PC-9 (cell line): ENCODE data around the gene ABLIM2. TPM values are rescaled to one million over a fixed set of nuclear protein-coding genes. Genes with fewer than 3 reads are reported as not detected.

Source experiments
- BruUV-seq: library from RNA; stranded (reverse); fragments of 400-500 nt; replicated peaks from 2 replicates; lab custom pipeline; 2021; lab: Mats Ljungman, UMichigan
- CTCF ChIA-PET: fragments of 300-600 bp; sonication (Branson Sonifier 250); formaldehyde crosslinking; loops from one replicate; lab custom pipeline; 2022; ENCODE audit warnings: antibody characterized with exemption; lab: Charles Lee
- POLR2A ChIA-PET: fragments of 300-600 bp; sonication (Branson Sonifier 250); formaldehyde crosslinking; loops from one replicate; lab custom pipeline; 2022; ENCODE audit warnings: antibody characterized with exemption; ENCODE audit not compliant: unreplicated experiment; lab: Charles Lee
- DNase-seq, 2 experiments: peaks; one replicate each; pipeline versions ENCODE4 v3.0.0 to v3.0.0-alpha.2; 2015 to 2022; ENCODE audit warnings: mixed read lengths in 1 of 2
- H2AFZ ChIP-seq: fragments of 200-600 bp; sonication (generic); 2 replicates; pipeline ENCODE4 v1.8.1; 2017; ENCODE audit warnings: antibody characterized with exemption
- H3F3A ChIP-seq: fragments of 200-600 bp; sonication (generic); 2 replicates; pipeline ENCODE4 v1.8.1; 2017; ENCODE audit warnings: antibody characterized with exemption, mild to moderate bottlenecking, low read depth; ENCODE audit not compliant: insufficient read depth
- H3K27ac ChIP-seq: fragments of 200-600 bp; sonication (generic); 2 replicates; pipeline ENCODE4 v1.6.1; 2016; ENCODE audit warnings: mixed run types
- H3K27me3 ChIP-seq: fragments of 200-600 bp; sonication (generic); 2 replicates; pipeline ENCODE4 v1.6.1; 2016; ENCODE audit warnings: low read depth, mixed run types; ENCODE audit not compliant: insufficient read depth
- H3K36me3 ChIP-seq: fragments of 200-600 bp; sonication (generic); 2 replicates; pipeline ENCODE4 v1.6.1; 2016; ENCODE audit warnings: low read depth, mixed run types
- H3K4me1 ChIP-seq: fragments of 200-600 bp; sonication (generic); replicated peaks from 2 replicates; pipeline ENCODE4 v1.6.1; 2016; ENCODE audit warnings: mixed run types; ENCODE audit not compliant: insufficient read depth
- H3K4me2 ChIP-seq: fragments of 200-600 bp; sonication (generic); 2 replicates; pipeline ENCODE4 v1.6.1; 2017; ENCODE audit warnings: mixed run types
- H3K4me3 ChIP-seq: fragments of 200-600 bp; sonication (generic); 2 replicates; pipeline ENCODE4 v1.6.1; 2016; ENCODE audit warnings: mixed run types
- H3K79me2 ChIP-seq: fragments of 200-600 bp; sonication (generic); 2 replicates; pipeline ENCODE4 v1.6.1; 2017; ENCODE audit warnings: low read depth, mixed run types
- H3K9me2 ChIP-seq: fragments of 200-600 bp; sonication (generic); 2 replicates; pipeline ENCODE4 v1.8.1; 2017; ENCODE audit warnings: mild to moderate bottlenecking; ENCODE audit not compliant: insufficient read depth
- H3K9me3 ChIP-seq: fragments of 200-600 bp; sonication (generic); 2 replicates; pipeline ENCODE4 v1.8.1; 2016; ENCODE audit warnings: low read depth; ENCODE audit not compliant: insufficient read depth
- H4K20me1 ChIP-seq: fragments of 200-600 bp; sonication (generic); 2 replicates; pipeline ENCODE4 v1.8.1; 2017; ENCODE audit not compliant: insufficient read depth
- EZH2 ChIP-seq: fragments of 200-600 bp; sonication (generic); IDR thresholded peaks from 2 replicates; pipeline ENCODE4 v1.8.0; 2017; ENCODE audit warnings: antibody characterized with exemption, low read depth
- intact Hi-C: fragments of 100-400 bp; cut with micrococcal nuclease; formaldehyde crosslinking; loops from one replicate; pipeline ENCODE4 v1.10.0; 2022; ENCODE audit not compliant: unreplicated experiment
- total RNA-seq: library from RNA; stranded (reverse); gene quantifications from 2 replicates; pipeline ENCODE4 v1.2.3, GENCODE V29; 2021
- TF ChIP-seq, protein P1 (sequence below): fragments of 200-600 bp; sonication (generic); conservative IDR thresholded peaks from 2 replicates; pipeline ENCODE4 v1.6.1; 2017; ENCODE audit warnings: mixed run types, antibody characterized with exemption, mild to moderate bottlenecking, moderate library complexity

ABLIM2 gene
- total RNA-seq, 1 experiment from 2014 or later, result 1.6 TPM

GRCh38 chr4:8013976-8014726, 144.5 kb downstream of the ABLIM2 start:
- Histone ChIP-seq H3K27ac (no peak overlapping the region), H4K20me1 (no peaks in the 10 kb centered on the region), H3K4me1 (no peaks in the 10 kb centered on the region), H3K79me2 (no peaks in the 10 kb centered on the region), H3K4me2 (no peak overlapping the region), H3F3A (peaks cover 4% of the 10 kb centered on the region; the same call in 1 of the 2 replicates), H3K9me2 (no peaks in the 10 kb centered on the region), H3K9me3 (no peaks in the 10 kb centered on the region), H3K36me3 (no peaks in the 10 kb centered on the region), H2AFZ (no peak overlapping the region), H3K27me3 (no peaks in the 10 kb centered on the region), H3K4me3 (no peak overlapping the region)
- no TSS peak for BruUV-seq
- POLR2A ChIA-PET, result no interaction called here
- CTCF ChIA-PET, result no interaction called here
- intact Hi-C loops, result no loop called here
- DNase-seq, result no peak
- TF ChIP-seq, protein P1, sequence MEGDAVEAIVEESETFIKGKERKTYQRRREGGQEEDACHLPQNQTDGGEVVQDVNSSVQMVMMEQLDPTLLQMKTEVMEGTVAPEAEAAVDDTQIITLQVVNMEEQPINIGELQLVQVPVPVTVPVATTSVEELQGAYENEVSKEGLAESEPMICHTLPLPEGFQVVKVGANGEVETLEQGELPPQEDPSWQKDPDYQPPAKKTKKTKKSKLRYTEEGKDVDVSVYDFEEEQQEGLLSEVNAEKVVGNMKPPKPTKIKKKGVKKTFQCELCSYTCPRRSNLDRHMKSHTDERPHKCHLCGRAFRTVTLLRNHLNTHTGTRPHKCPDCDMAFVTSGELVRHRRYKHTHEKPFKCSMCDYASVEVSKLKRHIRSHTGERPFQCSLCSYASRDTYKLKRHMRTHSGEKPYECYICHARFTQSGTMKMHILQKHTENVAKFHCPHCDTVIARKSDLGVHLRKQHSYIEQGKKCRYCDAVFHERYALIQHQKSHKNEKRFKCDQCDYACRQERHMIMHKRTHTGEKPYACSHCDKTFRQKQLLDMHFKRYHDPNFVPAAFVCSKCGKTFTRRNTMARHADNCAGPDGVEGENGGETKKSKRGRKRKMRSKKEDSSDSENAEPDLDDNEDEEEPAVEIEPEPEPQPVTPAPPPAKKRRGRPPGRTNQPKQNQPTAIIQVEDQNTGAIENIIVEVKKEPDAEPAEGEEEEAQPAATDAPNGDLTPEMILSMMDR, result no peak
- no peak for TF ChIP-seq EZH2

GRCh38 chr4:8012517-8012916, 146.1 kb downstream of the ABLIM2 start:
- Histone ChIP-seq H3K9me2 (no peaks in the 10 kb centered on the region), H2AFZ (no peak overlapping the region), H3K9me3 (no peaks in the 10 kb centered on the region), H4K20me1 (no peaks in the 10 kb centered on the region), H3F3A (peaks cover 4% of the 10 kb centered on the region; the same call in 1 of the 2 replicates), H3K4me2 (no peak overlapping the region), H3K27me3 (no peaks in the 10 kb centered on the region), H3K4me1 (no peaks in the 10 kb centered on the region), H3K36me3 (no peaks in the 10 kb centered on the region), H3K79me2 (no peaks in the 10 kb centered on the region), H3K4me3 (no peak overlapping the region), H3K27ac (no peak overlapping the region)
- DNase-seq, result no peak
- TF ChIP-seq EZH2, result no peak
- TF ChIP-seq, protein P1, result no peak
- POLR2A ChIA-PET, result no interaction called here
- intact Hi-C loops, result no loop called here
- BruUV-seq, result no TSS peak
- CTCF ChIA-PET, result no interaction called here

- no peaks in the 10 kb centered on the region for H3K9me2 ChIP-seq
- CTCF ChIA-PET, result no interaction called here
These were observed 148.0 kb downstream of the ABLIM2 start for GRCh38 chr4:8010618-8011017.

More at GRCh38 chr4:8010618-8011017, 148.0 kb downstream of the ABLIM2 start:
- no peak overlapping the region for H2AFZ ChIP-seq
- no peak for DNase-seq
- POLR2A ChIA-PET, result no interaction called here
- H3K4me1 ChIP-seq, result no peaks in the 10 kb centered on the region
- intact Hi-C loops, result no loop called here
- no TSS peak for BruUV-seq
- no peak for TF ChIP-seq EZH2
- TF ChIP-seq, protein P1, result no peak
- no peaks in the 10 kb centered on the region for H3K36me3 ChIP-seq
- H4K20me1 ChIP-seq, result no peaks in the 10 kb centered on the region
- peaks cover 4% of the 10 kb centered on the region; the same call in 1 of the 2 replicates for H3F3A ChIP-seq
- H3K79me2 ChIP-seq, result no peaks in the 10 kb centered on the region
- H3K4me2 ChIP-seq, result no peak overlapping the region
- no peaks in the 10 kb centered on the region for H3K9me3 ChIP-seq
- H3K27me3 ChIP-seq, result no peaks in the 10 kb centered on the region
- no peak overlapping the region for H3K27ac ChIP-seq
- H3K4me3 ChIP-seq, result no peak overlapping the region
